Astrocyte (in vitro differentiated cells and primary cell): ENCODE measurements around the gene ST8SIA6.

Source experiments
- CTCF ChIP-seq: IDR thresholded peaks from 2 replicates; pipeline ENCODE4 v1.5.1; 2011; ENCODE audit warnings: low read depth, mild to moderate bottlenecking, inconsistent platforms, low read length, moderate library complexity; ENCODE audit not compliant: insufficient read depth
- EZH2 ChIP-seq: IDR thresholded peaks from 2 replicates; pipeline ENCODE4 v1.6.1; 2012; ENCODE audit warnings: mild to moderate bottlenecking, low read length, inconsistent platforms; ENCODE audit not compliant: insufficient read depth

- TF ChIP-seq CTCF (no peak), EZH2 (no peak)
Observed at GRCh38 chr10:17407047-17407446, 47.3 kb downstream of the ST8SIA6 start.
